HG02571 (cell line): ENCODE results near the gene PLS1.
"Not testable (repeated sequence)": the region's sequence is repeated elsewhere in the genome, so short reads cannot be mapped to it uniquely, and the experiment has no call there.

Experiments used
- ATAC-seq: cut with Tn5 transposase; IDR thresholded peaks from one replicate; pipeline ENCODE4 v1.9.1; 2021; ENCODE audit warnings: mild to moderate bottlenecking, moderate library complexity; ENCODE audit not compliant: unreplicated experiment

Gene PLS1

DNA sequence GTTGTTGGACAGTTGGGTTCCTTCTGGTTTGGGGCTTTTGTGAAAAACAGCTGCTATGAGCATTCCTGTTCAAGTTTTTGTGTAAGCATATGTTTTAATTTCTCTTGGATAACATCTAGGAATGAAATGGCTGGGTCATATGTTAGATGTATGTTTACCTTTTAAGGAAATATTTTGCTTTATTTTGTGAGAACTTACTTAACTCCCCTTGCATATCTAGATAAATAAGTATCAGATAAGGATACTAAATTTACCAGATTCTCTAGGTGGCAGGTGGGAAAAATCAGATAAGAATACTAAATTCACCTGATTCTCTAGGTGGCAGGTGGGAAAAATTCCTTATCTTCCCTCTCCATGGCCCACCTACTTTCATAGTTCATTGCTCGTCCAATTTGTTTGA lies 1.1 kb upstream of the PLS1 start:
- ATAC-seq = no peak

DNA sequence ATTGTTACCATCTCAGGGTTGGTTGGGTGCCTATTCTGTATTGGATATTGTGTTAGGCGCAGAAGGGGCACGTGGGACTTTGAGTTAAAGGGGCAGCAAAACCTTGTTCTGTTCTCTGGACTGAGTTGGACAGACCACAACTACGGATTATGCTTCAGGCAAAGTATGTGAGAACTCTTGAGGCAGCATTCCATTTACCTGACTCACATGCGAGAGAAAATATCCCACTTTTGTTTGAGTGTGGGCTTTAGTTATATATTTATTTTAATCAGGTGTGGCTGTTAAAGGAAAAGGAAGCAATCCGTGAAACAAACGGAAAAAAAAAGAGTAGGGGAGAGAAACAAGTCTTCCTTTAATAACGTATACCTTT lies 627 bp upstream of the PLS1 start:
- ATAC-seq = no peak

DNA sequence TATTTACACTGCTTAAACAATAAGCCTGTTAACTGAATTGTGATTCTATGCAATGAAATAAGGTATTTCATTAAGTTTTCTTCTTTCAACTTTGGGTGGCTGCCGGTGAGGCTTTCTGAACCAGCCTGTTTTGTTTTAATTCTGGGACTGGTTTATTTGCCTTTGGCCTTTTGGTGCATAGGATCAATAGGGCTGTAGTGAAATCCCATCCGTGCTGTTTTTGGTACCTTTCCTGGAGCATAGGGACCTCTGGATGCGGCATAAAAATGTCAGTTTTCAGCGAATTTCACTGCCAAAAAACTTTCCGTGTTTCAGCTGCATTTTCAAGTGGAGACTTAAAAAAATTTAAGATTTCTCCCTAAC lies 514 bp downstream of the PLS1 start:
- no peak for ATAC-seq

DNA sequence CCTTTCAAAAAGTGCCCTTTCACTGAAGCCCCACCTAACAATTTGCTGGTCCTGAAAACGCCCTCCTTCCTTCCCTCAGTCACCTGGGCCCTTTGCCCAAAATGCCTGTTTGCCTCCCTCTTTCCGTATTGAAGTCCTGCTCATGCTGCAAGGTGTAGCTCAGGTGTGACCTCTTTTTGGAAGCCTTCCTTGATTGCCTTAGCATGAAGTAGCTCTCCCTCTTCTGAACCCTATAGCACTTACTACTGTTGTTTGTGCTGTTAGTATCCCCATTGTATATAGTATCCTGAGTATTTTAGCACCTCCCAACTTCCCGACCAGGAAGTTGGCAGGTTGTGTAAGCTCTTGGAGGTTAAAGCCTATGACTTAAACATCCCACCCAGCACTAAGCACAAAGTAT lies 1.7 kb downstream of the PLS1 start:
- no peak for ATAC-seq

DNA sequence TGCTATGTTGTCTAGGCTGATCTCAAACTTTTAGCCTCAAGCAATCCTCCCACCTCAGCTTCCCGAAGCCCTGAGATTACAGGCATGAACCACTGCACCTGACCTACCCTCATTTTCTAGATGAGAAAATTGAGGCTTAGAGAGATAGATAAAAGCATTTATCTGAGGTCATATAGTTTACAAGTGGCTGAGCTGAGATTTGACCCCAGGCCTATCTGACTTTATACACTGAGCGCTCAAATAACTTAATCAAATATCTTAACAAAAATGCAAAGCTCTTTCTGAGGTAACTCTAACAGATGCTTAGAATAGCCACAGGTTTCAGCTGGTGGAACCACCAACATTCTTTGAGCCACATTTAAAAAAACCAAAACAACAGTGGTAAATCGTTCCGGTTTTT lies 5.5 kb downstream of the PLS1 start:
- ATAC-seq = no peak

DNA sequence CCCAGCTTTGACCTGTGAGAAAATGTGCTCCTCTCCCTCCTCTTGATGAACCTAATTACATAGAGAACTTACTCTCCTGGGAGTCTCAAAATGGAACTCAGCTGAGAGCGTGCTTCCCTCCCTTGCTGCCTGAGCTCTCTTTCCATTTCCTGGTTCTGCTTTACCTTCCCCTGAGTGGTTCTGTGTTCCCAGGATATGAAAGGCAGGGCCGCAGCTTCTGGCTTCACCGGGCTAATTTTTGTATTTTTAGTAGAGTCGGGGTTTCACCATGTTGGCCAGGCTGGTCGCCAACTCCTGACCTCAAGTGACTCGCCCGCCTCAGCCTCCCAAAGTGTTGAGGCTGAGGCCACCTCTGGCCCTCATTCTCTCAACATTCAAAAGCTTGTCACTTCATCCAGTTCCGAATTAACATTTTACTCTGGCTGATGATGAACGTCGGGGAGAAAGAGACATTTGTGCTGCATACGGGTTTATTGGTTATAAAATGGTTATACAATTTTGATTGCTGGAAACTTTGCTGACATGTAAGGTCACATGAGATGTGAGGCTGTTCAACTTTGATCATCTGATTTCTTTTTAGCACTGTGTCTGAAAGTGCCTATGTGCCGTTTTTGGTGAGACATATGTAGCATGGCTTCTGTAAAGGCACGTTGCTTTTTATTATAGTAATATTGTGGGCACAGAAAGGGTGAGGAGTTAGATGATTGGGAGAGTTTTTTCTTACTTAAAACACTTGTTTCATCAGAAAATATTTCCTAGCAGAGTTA lies 6.6 kb downstream of the PLS1 start:
- ATAC-seq = no peak

DNA sequence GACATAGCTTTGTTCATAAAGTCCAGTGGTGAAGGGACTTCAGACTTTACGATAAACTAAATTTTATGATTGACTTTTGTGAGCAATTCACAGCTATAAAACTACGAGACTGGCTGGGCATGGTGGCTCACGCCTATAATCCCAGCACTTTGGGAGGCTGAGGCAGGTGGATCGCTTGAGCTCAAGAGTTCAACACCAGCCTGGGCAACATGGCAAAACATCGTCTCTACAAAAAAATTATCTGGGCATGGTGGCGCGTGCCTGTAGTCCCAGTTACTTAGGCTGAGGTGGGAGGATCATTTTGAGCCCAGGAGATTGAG lies 7.2 kb downstream of the PLS1 start:
- ATAC-seq = not testable (repeated sequence)

DNA sequence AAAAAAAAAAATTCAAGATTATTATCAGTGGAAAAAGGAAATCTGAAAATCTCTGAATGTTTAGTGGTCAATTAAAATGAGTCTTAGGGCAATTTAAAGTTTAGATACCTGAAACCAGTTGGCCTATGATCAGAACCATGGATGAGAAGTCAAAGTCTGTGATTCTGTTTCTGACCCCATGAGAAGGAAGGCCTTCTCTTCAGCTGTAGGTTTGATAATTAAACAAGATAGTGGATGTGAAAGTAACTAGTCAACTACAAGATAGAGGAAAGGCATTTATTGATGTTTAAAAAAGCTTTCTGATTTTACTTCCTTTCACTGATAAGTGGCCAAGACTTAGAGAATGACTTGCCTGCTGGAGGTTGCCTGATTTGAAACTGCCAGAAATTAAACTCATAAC lies 8.7 kb downstream of the PLS1 start:
- ATAC-seq = no peak

DNA sequence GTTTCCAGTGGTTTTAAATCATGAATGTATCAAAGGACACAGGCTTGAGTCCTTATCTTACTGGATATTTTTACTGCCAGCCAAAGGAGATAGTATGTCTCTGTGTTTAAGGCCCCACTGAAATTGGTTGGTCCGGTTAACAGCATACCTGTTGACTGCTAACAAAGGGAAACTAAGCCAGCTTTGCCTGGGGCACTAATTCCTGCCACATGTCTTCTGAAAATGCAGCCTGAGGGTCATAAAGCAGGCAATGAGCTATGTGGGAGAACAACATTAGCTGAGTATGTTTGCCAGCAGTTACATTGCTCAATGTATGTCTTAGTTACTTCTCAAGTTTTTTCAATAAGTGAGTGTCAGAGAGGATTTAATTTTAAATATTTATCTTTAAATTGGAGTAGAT lies 12.4 kb downstream of the PLS1 start:
- no peak for ATAC-seq

DNA sequence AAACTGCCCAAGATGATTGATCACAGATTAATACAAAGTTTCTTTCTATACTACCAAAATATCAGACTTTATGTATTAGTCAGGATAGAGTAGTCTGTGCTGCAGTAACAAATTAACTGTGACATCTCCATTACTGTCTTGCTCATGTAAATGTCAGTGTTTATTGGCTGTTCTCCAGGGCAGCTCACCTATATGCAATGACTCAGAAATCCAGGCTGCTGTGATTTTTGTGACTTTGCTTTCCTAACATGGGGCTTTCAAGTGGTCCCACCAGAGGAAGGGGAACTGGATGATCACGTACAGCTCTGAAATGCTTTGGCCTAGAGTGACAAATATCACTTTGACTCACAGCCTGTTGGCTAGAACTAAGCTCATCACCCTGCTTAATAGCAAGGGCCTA lies 12.9 kb downstream of the PLS1 start:
- ATAC-seq = no peak

DNA sequence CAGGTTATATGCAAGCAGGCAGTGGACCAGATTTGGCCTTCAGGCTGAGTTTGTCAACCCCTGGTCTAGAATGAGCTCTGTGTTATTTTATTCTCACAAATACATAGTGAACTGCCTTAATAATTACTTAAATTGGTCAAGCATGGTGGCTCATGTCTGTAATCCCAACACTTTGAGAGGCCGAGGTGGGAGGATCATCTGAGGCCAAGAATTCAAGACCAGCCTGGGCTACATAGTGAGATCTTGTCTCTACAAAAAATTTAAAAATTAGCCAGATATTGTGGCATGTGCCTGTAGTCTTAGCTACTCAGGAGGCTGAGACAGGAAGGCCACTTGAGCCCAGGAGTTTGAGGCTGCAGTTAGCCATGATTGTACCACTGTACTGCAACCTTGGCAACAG lies 15.0 kb downstream of the PLS1 start:
- no peak for ATAC-seq

DNA sequence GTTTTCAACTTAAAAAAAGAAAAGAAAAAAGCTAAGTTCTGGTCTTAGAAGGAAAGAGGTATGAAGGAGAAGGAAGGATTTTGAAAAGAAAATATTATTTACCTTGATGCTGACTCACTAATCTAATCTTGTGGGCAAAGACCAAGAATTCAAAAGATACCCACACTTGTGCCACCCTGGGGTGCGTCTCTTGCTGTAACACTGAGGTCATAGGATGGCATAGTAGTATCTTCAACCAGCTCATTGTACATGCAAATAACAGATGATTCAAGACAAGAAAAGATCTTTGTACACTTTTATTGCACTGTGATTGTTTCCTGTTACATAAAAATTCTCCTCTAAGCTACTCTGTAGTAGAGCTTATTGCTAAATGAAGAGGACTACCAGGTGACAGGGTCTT lies 17.3 kb downstream of the PLS1 start:
- no peak for ATAC-seq

DNA sequence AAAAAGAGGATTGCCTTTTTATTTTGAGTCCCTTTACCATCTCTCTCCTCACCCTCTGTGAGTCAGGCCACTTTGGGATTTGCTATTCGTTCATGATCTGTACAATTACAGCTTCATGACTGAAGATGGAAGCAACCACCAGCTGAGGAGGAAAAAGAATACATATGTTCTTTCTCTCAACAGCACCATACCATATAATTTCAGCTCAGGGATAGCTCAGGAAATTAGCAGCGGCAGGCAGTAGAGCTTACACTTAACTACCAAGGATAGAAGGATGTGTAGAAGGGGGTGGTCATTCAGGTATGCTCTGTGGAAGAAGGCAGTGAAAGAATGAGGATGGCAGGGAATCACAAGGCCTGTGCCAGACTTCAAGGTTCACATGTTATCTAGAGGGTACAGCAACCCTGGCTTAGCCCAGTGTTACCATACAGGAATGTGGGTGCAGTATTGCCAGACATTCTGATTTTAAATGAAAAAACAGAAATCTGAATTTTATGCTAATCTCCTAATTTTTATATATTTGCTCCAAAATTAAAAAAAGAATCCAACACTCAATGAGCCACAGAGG lies 17.9 kb downstream of the PLS1 start:
- no peak for ATAC-seq

DNA sequence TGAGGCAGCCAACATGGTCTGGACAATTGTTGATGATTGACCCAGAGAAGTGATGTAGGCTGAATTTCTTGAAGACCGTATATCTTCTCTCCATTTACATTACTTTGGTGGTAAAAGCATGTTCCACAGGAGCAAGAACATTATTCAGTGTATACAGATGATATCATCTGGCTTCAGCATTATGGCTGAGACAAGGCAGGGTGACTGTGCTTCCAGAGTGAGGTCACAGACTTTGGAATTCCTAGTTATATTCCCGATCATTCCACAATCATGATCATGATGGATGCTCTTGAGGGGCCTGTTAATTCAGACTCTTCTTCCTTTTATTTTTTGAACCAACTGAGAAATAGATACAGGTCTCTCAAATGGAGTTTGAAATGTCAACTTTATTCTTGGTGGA lies 19.0 kb downstream of the PLS1 start:
- ATAC-seq = no peak

DNA sequence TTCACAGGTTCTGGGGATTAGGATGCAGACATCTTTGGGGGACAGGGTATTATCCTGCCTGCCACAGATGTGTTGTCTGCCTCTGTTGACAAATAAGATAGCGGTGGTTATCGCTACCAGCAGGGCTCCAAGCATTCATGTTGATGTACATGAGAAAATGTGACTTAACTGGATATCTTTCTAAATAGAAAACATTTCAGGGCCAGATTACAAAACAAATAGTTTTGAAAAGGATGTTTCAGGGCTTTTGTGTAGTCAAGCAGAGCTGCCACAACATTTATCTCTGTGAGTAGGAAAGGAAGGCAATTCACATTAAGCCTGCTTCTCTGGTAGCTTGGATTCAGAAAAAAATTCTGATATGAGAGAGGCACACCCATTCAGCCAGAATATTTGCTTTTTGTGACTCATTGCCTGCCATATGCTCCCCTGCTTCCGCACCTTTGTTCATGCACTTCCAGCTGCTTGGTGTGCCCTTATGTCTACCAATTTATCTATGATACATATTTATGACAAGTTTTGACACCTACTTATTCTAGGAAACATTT lies 22.8 kb downstream of the PLS1 start:
- ATAC-seq = no peak

DNA sequence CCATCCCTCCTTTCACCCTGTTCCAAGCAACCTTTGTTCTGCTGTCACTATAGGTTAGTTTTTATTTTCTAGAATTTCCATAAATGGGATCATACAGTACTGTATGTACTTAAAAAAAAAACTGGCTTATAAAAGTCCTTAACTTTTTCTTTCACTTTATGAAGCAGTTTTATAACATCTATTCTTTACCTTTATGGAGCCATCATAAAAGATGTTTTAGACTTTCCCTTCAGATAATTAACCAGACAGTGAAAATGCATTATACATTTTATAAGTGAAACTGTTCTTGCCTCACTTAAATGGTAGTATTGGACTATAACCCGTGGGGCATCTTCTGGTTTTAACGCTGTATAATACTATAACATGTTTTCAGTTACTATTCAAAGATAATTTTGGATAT lies 26.2 kb downstream of the PLS1 start:
- ATAC-seq = no peak

DNA sequence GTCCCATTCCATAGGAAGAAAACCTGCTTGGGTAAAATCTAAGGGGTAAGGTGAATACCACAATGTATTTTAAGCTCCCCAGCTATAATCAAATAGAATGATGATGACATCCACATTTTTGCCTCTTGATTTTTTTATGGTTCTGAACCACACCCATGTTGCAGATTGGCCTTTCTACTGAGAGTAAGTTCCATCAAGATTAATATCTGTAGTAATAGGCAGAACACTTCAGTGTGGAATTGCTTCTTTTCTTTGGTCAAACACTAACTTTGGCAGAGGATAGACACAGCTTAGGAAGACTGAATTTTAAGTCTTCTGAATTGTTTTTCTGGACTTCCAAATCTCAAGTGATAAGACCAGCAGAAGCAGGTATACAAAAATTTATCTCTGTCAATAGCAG lies 27.0 kb downstream of the PLS1 start:
- ATAC-seq = no peak

DNA sequence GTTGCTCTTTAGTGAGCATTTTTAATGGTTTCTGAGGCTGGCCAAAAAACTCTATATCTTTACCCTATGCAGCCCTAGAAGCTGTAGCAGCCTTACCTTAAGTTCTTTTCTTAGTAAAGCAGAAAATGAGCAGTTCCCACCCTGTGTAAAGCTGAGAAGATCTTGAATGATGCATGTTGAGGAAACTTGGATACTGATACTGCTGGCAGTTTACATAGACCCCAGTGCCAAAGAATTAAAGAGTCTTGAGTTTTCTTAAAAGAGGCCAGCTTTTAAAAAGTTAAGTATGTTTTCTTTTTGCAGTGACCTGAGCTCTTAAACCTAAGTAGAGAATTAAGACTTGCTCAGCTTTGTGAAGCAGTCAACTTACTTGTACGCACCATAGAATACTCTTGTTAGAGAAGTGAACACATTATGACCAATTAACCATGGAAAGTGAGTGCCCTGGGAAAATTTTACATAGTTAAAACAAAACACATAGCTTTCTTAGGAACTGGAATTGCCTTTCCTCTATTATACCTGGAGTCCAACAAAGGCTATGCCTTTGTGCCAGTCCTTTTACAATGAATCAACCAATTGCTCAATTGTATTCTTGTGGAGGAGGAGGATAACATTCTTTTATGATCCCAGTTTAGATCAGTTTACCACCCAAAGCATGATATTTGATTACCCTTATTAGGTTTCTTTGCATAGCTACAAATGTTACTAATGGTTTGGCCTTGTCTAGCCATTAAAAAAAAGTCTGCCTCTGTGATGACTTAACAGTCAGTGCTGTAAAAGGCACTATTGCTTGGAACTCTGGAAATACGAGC lies 28.4 kb downstream of the PLS1 start:
- no peak for ATAC-seq

DNA sequence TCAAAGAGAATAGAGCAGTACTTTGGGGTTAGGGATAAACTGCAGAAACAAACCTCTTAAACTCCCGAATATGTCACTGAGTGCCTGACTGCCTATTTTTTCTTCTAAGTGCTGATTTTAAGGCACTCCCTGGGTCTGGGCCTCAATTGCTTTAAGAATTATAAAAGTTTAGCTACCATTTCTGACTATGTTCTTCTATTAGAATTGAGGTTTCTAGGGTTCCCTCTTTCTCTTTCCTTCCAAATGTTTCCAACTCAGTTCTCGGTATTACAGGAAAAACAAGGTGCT lies 28.9 kb downstream of the PLS1 start:
- no peak for ATAC-seq

DNA sequence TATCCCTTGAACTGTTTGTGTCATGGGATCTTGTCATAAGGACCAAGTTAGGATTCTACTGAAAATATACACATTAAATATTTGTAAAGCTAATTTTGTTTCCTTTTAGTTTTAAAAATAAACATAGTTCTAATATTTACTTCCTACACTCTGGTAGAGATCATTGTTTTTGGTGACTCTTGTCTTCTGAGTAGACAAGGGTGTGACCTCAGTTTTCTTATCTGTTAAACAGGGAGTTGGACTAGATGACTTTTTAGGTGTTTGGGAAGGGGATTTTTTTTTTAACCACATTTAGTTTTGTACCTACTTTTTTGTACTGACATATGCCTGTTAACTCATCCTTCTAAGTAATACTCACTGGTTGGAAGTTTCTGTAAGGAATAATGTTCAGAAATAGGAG lies 30.8 kb downstream of the PLS1 start:
- no peak for ATAC-seq

DNA sequence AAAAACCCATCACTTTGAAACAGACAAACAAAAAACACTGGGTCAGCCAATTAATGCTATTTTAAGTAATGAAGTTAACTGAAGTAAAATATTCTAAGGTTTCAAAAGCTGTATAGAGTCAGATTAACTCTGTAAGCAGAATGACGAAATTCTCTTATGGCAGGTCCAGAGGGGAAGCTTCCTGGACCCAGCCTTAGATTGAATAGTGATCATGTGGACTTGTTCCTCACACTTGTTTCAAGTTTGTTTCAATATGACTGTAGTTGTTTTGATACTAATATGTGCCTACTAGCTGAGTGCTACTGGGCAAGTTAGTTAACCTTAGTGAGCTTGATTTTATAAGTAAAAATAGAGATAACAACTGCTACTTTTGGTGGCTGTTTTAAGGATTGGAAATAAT lies 32.6 kb downstream of the PLS1 start:
- no peak for ATAC-seq

DNA sequence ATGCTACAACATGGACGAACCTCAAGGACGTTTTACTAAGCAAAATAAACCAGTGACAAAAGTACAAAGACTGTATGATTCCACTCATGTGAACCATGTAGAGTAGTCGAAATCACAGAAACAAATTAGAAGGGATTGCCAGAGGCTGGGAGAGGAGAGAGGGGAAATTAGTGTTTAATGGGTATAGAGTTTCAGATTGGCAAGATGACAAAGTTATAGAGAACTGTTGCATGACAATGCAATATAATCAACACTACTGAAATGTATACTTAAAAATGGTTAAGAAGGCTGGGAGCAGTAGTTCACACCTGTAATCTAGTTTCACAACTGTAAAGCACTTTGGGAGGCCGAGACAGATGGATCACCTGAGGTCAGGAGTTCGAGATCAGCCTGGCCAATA lies 36.9 kb downstream of the PLS1 start:
- ATAC-seq = no peak

DNA sequence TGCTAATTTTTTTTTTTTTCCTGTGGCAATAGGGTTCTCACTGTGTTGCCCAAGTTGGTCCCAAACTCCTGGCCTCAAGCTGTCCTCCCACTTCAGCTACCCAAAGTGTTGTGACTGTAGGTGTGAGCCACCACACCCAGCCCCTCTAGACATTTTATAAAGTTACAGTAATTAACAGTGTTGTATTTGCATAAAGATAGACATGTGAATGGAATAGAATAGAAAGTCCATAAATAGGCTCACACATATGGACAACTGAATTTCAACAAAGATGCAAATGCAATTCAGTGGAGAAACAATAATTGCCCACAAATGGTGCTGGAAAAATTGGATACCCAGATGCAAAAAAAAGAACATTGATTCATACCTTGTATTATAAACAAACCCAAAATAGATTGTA lies 39.9 kb downstream of the PLS1 start:
- no peak for ATAC-seq
